HCT116 (cell line): ENCODE data around the gene ALDH1L1. TPM values are rescaled to one million over a fixed set of nuclear protein-coding genes. Genes with fewer than 3 reads are reported as not detected.

Experiments used
- ATAC-seq: fragments of 200-7000 bp; cut with Tn5 transposase; 2 replicates; pipeline ENCODE4 v1.9.1; 2020; ENCODE audit warnings: mild to moderate bottlenecking, moderate library complexity
- BruUV-seq: library from RNA; stranded (reverse); fragments of 400-500 nt; replicated peaks from 2 replicates; lab custom pipeline; 2021; lab: Mats Ljungman, UMichigan
- CTCF ChIA-PET: fragments of 300-600 bp; sonication (Branson Sonifier 250); formaldehyde crosslinking; loops from one replicate; lab custom pipeline; 2021; ENCODE audit warnings: antibody characterized with exemption; lab: Charles Lee
- POLR2A ChIA-PET: fragments of 300-600, 350-600 bp; sonication (Branson Sonifier 250); formaldehyde crosslinking; loops from one replicate; lab custom pipeline; 2021; ENCODE audit warnings: antibody characterized with exemption; lab: Charles Lee
- RAD21 ChIA-PET, 2 experiments: fragments of 300-600 bp; sonication (Branson Sonifier 250); formaldehyde crosslinking; loops; one replicate each; lab custom pipeline; 2023; ENCODE audit warnings: low total read pairs in 2 of 2; ENCODE audit not compliant: uncharacterized antibody in 2 of 2, unreplicated experiment in 2 of 2, low non-redundant PET in 1 of 2; lab: Charles Lee
- DNase-seq: peaks from one replicate; pipeline ENCODE4 v3.0.0-alpha.2; 2010; ENCODE audit warnings: low read depth, low spot score
- H2AFZ ChIP-seq: fragments of 200-600 bp; shearing (Covaris generic), sonication (generic); 2 replicates; pipeline ENCODE4 v1.6.1; 2017; ENCODE audit warnings: low read depth, mixed run types, mixed read lengths, antibody characterized with exemption, low read length; ENCODE audit not compliant: poor library complexity, severe bottlenecking
- H3K27ac ChIP-seq: 2 replicates; pipeline ENCODE4 v1.5.1; 2012; ENCODE audit warnings: low read depth, low read length
- H3K27me3 ChIP-seq: fragments of 200-600 bp; sonication (generic); 2 replicates; pipeline ENCODE4 v1.6.1; 2016; ENCODE audit warnings: mixed run types, low read length, mixed read lengths; ENCODE audit not compliant: insufficient read depth
- H3K36me3 ChIP-seq, 2 experiments: fragments of 200-500 bp in 1 of 2; fragments of 200-600 bp in 1 of 2; sonication (Bioruptor generic) in 1 of 2; sonication (generic) in 1 of 2; 2 replicates each; pipeline versions ENCODE4 v1.5.1 to v1.6.1; 2014 to 2016; ENCODE audit warnings: low read length in 2 of 2, inconsistent platforms in 1 of 2, mixed read lengths in 1 of 2, mixed run types in 1 of 2; ENCODE audit not compliant: insufficient read depth in 2 of 2, control insufficient read depth in 1 of 2
- H3K4me1 ChIP-seq, 2 experiments: fragments of 200-600 bp in 1 of 2; sonication (generic) in 1 of 2; 2 replicates each; pipeline versions ENCODE4 v1.5.1 to v1.6.1; 2012 to 2017; ENCODE audit warnings: low read length in 2 of 2, inconsistent platforms in 1 of 2, mild to moderate bottlenecking in 1 of 2, mixed read lengths in 1 of 2, mixed run types in 1 of 2, moderate library complexity in 1 of 2; ENCODE audit not compliant: insufficient read depth in 2 of 2, control insufficient read depth in 1 of 2
- H3K4me2 ChIP-seq: fragments of 200-600 bp; sonication (generic); 2 replicates; pipeline ENCODE4 v1.6.1; 2017; ENCODE audit warnings: mixed run types, low read length, mixed read lengths
- H3K4me3 ChIP-seq, 2 experiments: fragments of 200-600 bp in 1 of 2; sonication (generic) in 1 of 2; replicated peaks in 1 of 2; 2 replicates each; pipeline ENCODE4 v1.5.1; 2011 to 2016; ENCODE audit warnings: low read length in 2 of 2, control low read depth in 1 of 2, low read depth in 1 of 2, mild to moderate bottlenecking in 1 of 2, mixed read lengths in 1 of 2, mixed run types in 1 of 2
- H3K79me2 ChIP-seq: fragments of 200-600 bp; sonication (generic); 2 replicates; pipeline ENCODE4 v1.6.1; 2017; ENCODE audit warnings: mild to moderate bottlenecking, mixed run types, low read length, moderate library complexity, mixed read lengths; ENCODE audit not compliant: insufficient read depth
- H3K9ac ChIP-seq: fragments of 200-600 bp; sonication (generic); 2 replicates; pipeline ENCODE4 v1.6.1; 2016; ENCODE audit warnings: low read length, mixed read lengths
- H3K9me2 ChIP-seq: fragments of 200-600 bp; sonication (generic), shearing (Covaris generic); 2 replicates; pipeline ENCODE4 v1.6.1; 2017; ENCODE audit warnings: mixed run types, mild to moderate bottlenecking, moderate library complexity; ENCODE audit not compliant: insufficient read depth
- H3K9me3 ChIP-seq, 2 experiments: fragments of 200-500 bp in 1 of 2; fragments of 200-600 bp in 1 of 2; sonication (Bioruptor generic) in 1 of 2; sonication (generic) in 1 of 2; 2 replicates each; pipeline ENCODE4 v1.6.1; 2014 to 2017; ENCODE audit warnings: low read length in 2 of 2, mixed read lengths in 2 of 2, inconsistent platforms in 1 of 2, low read depth in 1 of 2, mild to moderate bottlenecking in 1 of 2, mixed run types in 1 of 2, moderate library complexity in 1 of 2; ENCODE audit not compliant: control insufficient read depth in 1 of 2, insufficient read depth in 1 of 2
- H4K20me1 ChIP-seq: fragments of 200-600 bp; sonication (generic), shearing (Covaris generic); 2 replicates; pipeline ENCODE4 v1.6.1; 2017; ENCODE audit warnings: mixed run types, mild to moderate bottlenecking, moderate library complexity; ENCODE audit not compliant: insufficient read depth
- CBX3 ChIP-seq: IDR thresholded peaks from 2 replicates; pipeline ENCODE4 v1.6.1; 2012; ENCODE audit warnings: low read depth
- EGR1 ChIP-seq: IDR thresholded peaks from 2 replicates; pipeline ENCODE4 v1.6.1; 2012; ENCODE audit warnings: low read depth
- JUND ChIP-seq: IDR thresholded peaks from 2 replicates; pipeline ENCODE4 v1.6.1; 2012
- MAX ChIP-seq: IDR thresholded peaks from 2 replicates; pipeline ENCODE4 v1.6.1; 2012
- POLR2AphosphoS5 ChIP-seq: IDR thresholded peaks from 2 replicates; pipeline ENCODE4 v1.6.1; 2011; ENCODE audit warnings: mild to moderate bottlenecking, low read depth, low read length, moderate library complexity
- REST ChIP-seq: IDR thresholded peaks from 2 replicates; pipeline ENCODE4 v1.6.1; 2012; ENCODE audit warnings: low read depth
- SIN3A ChIP-seq: IDR thresholded peaks from 2 replicates; pipeline ENCODE4 v1.6.1; 2012; ENCODE audit warnings: low read depth
- SRF ChIP-seq: IDR thresholded peaks from 2 replicates; pipeline ENCODE4 v1.6.1; 2012; ENCODE audit warnings: low read depth
- YY1 ChIP-seq: IDR thresholded peaks from 2 replicates; pipeline ENCODE4 v1.6.1; 2011; ENCODE audit warnings: low read length, low read depth, moderate library complexity, mild to moderate bottlenecking; ENCODE audit not compliant: insufficient replicate concordance; ENCODE audit errors: extremely low read depth
- ZNF274 ChIP-seq: fragments of 200-500 bp; sonication (Bioruptor generic); IDR thresholded peaks from 2 replicates; pipeline ENCODE4 v1.6.1; 2014; ENCODE audit warnings: mild to moderate bottlenecking, low read depth, low read length, inconsistent platforms
- intact Hi-C: fragments of 100-400 bp; cut with micrococcal nuclease; formaldehyde crosslinking; loops from 2 replicates; pipeline ENCODE4 v1.10.0; 2022
- total RNA-seq: library from RNA; stranded (reverse); gene quantifications from one replicate; pipeline ENCODE4 v1.2.1, GENCODE V29; 2021; ENCODE audit not compliant: unreplicated experiment

The ALDH1L1 gene
- total RNA-seq, 1 experiment from 2014 or later = 0.81 TPM

- H3K4me1 ChIP-seq = no peaks in the 10 kb centered on the region
- H3K27ac ChIP-seq = no peak overlapping the region
- RAD21 ChIA-PET = no interaction called here
- no peaks in the 10 kb centered on the region for H3K9me3 ChIP-seq
- POLR2A ChIA-PET = no interaction called here
- no peak overlapping the region for H2AFZ ChIP-seq
- no peak overlapping the region for H3K4me2 ChIP-seq
- H3K4me3 ChIP-seq = no peak overlapping the region
- H3K9ac ChIP-seq = no peak overlapping the region
- no peaks in the 10 kb centered on the region for H3K36me3 ChIP-seq
- no peaks in the 10 kb centered on the region for H3K9me2 ChIP-seq
- H3K79me2 ChIP-seq = no peaks in the 10 kb centered on the region
- CTCF ChIA-PET = no interaction called here
- no TSS peak for BruUV-seq
- ATAC-seq = no peak
- H3K27me3 ChIP-seq = no peaks in the 10 kb centered on the region
- no peak for TF ChIP-seq POLR2AphosphoS5
- no peak for TF ChIP-seq ZNF274
- TF ChIP-seq REST = no peak
- no peak for TF ChIP-seq EGR1
- no peak for TF ChIP-seq CBX3
- no peak for TF ChIP-seq MAX
- no peak for TF ChIP-seq JUND
- no peak for TF ChIP-seq SIN3A
- TF ChIP-seq SRF = no peak
- TF ChIP-seq YY1 = no peak
- no peak for DNase-seq
- H4K20me1 ChIP-seq = no peaks in the 10 kb centered on the region
- intact Hi-C loops = no loop called here
Measured at GRCh38 chr3:126159476-126159875, 20.9 kb downstream of the ALDH1L1 start.
